ENCODE data around the gene EFHC1.
A peak's percentile ranks its signal among the peaks of the same experiment; 100 is the strongest.

EFHC1 gene

DNA sequence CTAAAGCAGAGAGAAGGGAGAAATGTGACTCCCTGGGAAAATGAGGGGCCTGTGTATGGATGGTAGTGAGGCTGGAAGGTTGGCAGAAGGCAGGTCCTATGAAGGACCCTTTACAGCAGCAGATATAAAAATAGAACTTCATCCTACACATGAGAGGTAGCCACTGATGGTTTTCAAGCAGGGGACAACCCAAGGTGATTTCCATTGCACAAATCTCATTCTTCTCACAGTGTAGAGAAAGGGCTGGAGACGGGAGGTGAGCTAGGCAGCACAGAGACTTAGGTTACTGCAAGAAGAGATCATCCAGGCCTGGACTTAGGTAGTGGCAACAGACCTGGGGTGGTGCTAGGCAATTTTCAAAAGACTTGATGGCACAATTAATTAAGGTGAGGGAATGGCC is 126.0 kb downstream of the EFHC1 start:
- Histone ChIP-seq H3K4me3 (ENCODE audit: control insufficient read depth in 1 of 7, extremely low read depth in 1 of 7, insufficient read depth in 4 of 7, low read depth in 2 of 7, low read length in 6 of 7) (no peak overlapping the region), H3K9me3 (ENCODE audit: control extremely low read depth in 1 of 5, control insufficient read depth in 4 of 5, insufficient read depth in 2 of 5, low read depth in 1 of 5, low read length in 4 of 5) (no peaks in the 10 kb centered on the region), H3K4me1 (ENCODE audit: control extremely low read depth in 1 of 4, control insufficient read depth in 4 of 4, insufficient read depth in 4 of 4, low read length in 3 of 4) (peaks cover 9 to 15% (median 12%) of the 10 kb centered on the region in 4 experiments), H3K27ac (ENCODE audit: insufficient read depth in 1 of 2, low read depth in 1 of 2, low read length in 2 of 2, poor library complexity in 1 of 2, severe bottlenecking in 2 of 2) (no peak overlapping the region), H3K36me3 (ENCODE audit: control insufficient read depth in 4 of 4, insufficient read depth in 4 of 4, low read length in 3 of 4) (peaks cover 0 to 2% (median 0%) of the 10 kb centered on the region in 4 experiments), H3K27me3 (replicated peaks in 2 of 5; ENCODE audit: control insufficient read depth in 4 of 5, insufficient read depth in 5 of 5, low read length in 4 of 5) (no peaks in the 10 kb centered on the region)
- ChIA-PET POLR2A (no interaction called here), CTCF (no interaction called here)
- 100% methylated on average over 1 of the region's 1 CpG for WGBS (ENCODE audit: insufficient coverage)
- no peak for DNase-seq

DNA sequence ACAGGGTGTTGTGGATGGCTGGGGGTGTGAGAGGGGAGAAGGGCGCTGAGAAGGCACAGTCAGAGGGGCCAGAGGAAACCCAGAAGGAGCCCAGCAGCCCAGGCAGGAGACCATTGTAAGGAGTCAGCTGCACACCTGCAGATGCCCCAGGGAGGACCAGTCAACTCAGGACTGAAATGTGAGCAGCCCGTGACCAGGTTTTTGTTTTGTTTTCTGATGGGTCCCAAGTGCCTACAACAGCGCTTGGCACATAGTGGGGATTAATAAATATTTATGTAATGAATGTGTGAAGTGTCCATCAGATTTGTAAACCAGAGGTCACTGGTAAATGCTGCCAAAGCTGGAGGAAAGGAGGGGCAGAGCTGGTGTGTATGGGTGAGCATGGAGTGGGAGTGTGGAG is 126.5 kb downstream of the EFHC1 start:
- WGBS (ENCODE audit: insufficient coverage), result 98% methylated on average over 3 of the region's 3 CpGs
- CTCF ChIA-PET, result interaction anchor here (1.0 to 1.4 kb wide), 2 partner anchors 25 to 116 kb away, joined by 3 to 4 read pairs; no protein-coding TSS in a partner anchor
- Histone ChIP-seq H3K27me3 (replicated peaks in 2 of 5; ENCODE audit: control insufficient read depth in 4 of 5, insufficient read depth in 5 of 5, low read length in 4 of 5) (no peaks in the 10 kb centered on the region), H3K4me1 (ENCODE audit: control extremely low read depth in 1 of 4, control insufficient read depth in 4 of 4, insufficient read depth in 4 of 4, low read length in 3 of 4) (peaks cover 9 to 20% (median 17%) of the 10 kb centered on the region in 4 experiments), H3K36me3 (ENCODE audit: control insufficient read depth in 4 of 4, insufficient read depth in 4 of 4, low read length in 3 of 4) (peaks cover 0 to 2% (median 0%) of the 10 kb centered on the region in 4 experiments), H3K9me3 (ENCODE audit: control extremely low read depth in 1 of 5, control insufficient read depth in 4 of 5, insufficient read depth in 2 of 5, low read depth in 1 of 5, low read length in 4 of 5) (no peaks in the 10 kb centered on the region), H3K4me3 (ENCODE audit: control insufficient read depth in 1 of 7, extremely low read depth in 1 of 7, insufficient read depth in 4 of 7, low read depth in 2 of 7, low read length in 6 of 7) (no peak overlapping the region), H3K27ac (ENCODE audit: insufficient read depth in 1 of 2, low read depth in 1 of 2, low read length in 2 of 2, poor library complexity in 1 of 2, severe bottlenecking in 2 of 2) (no peak overlapping the region)
- POLR2A ChIA-PET, result no interaction called here
- DNase-seq, result no peak

DNA sequence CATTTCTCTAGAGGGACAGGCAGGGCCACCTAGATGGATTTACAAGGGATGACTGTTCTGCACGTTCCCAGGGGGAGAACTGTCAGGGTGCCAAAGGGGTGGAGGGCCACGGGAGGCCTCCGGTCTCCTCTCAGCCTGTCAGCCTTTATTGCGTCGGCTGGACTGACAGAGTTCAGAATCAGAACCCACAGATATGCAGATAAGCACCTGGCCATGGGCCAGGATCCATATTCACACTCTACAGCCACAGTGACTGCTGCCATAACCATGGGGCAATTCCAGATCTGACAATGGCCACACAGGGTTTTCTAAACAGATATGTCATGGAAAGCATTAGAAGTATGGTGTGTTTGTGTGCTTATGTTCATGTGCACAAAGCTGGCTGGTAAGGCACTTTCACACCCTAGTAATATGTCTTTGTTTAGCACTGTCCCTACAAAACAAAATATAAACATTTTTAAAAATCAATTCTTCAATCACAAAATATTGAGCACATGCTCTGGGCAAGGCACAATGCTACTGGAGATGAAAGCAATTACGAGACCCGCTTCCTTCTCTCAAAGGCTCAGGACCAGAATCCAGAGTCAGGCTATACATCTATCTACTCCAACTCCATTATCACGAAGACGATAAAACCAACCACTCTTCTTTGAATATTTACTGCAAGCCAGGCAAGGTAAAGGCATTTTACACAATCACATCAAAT is 127.7 kb downstream of the EFHC1 start:
- Histone ChIP-seq H3K9me3 (ENCODE audit: control extremely low read depth in 1 of 5, control insufficient read depth in 4 of 5, insufficient read depth in 2 of 5, low read depth in 1 of 5, low read length in 4 of 5) (no peaks in the 10 kb centered on the region), H3K36me3 (ENCODE audit: control insufficient read depth in 4 of 4, insufficient read depth in 4 of 4, low read length in 3 of 4) (peaks cover 0 to 2% (median under 1%) of the 10 kb centered on the region in 4 experiments), H3K27me3 (replicated peaks in 2 of 5; ENCODE audit: control insufficient read depth in 4 of 5, insufficient read depth in 5 of 5, low read length in 4 of 5) (no peaks in the 10 kb centered on the region), H3K4me3 (ENCODE audit: control insufficient read depth in 1 of 7, extremely low read depth in 1 of 7, insufficient read depth in 4 of 7, low read depth in 2 of 7, low read length in 6 of 7) (no peak overlapping the region), H3K4me1 (ENCODE audit: control extremely low read depth in 1 of 4, control insufficient read depth in 4 of 4, insufficient read depth in 4 of 4, low read length in 3 of 4) (peaks cover 9 to 25% (median 22%) of the 10 kb centered on the region in 4 experiments), H3K27ac (ENCODE audit: insufficient read depth in 1 of 2, low read depth in 1 of 2, low read length in 2 of 2, poor library complexity in 1 of 2, severe bottlenecking in 2 of 2) (no peak overlapping the region)
- ChIA-PET CTCF (interaction anchor here (1.4 kb wide), 1 partner anchor 24 kb away, joined by 4 read pairs; no protein-coding TSS in a partner anchor), POLR2A (interaction anchor here (0.6 kb wide), 1 partner anchor 1727 kb away, joined by 4 read pairs; no protein-coding TSS in a partner anchor)
- 97% methylated on average over 9 of the region's 9 CpGs for WGBS (ENCODE audit: insufficient coverage)
- DNase-seq, result no peak

DNA sequence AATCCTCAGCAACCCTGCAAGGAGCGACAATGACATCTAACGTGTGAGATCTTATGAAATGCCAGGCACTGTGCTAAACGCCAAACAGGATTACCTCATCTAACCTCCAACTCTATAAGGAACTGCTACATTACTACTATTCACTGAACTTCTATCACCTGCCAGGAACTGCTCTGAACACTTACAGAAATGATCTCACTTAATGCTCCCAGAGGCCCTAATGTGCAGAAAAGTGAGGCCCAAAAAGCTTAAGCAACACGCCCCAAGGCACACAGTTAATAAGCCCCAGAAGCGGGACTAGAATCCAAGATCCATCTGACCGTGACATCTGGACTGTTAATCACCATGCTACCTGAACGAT is 128.2 kb downstream of the EFHC1 start:
- H3K27me3 ChIP-seq (replicated peaks in 2 of 5; ENCODE audit: control insufficient read depth in 4 of 5, insufficient read depth in 5 of 5, low read length in 4 of 5), result no peaks in the 10 kb centered on the region
- ChIA-PET CTCF (interaction anchor here (1.2 kb wide), 1 partner anchor 124 kb away, joined by 3 read pairs; no protein-coding TSS in a partner anchor), POLR2A (interaction anchor here (0.6 kb wide), 1 partner anchor 1728 kb away, joined by 4 read pairs; no protein-coding TSS in a partner anchor)
- H3K27ac ChIP-seq (ENCODE audit: insufficient read depth in 1 of 2, low read depth in 1 of 2, low read length in 2 of 2, poor library complexity in 1 of 2, severe bottlenecking in 2 of 2), result no peak overlapping the region
- H3K4me1 ChIP-seq (ENCODE audit: control extremely low read depth in 1 of 4, control insufficient read depth in 4 of 4, insufficient read depth in 4 of 4, low read length in 3 of 4), result peaks cover 9 to 25% (median 22%) of the 10 kb centered on the region in 4 experiments
- H3K4me3 ChIP-seq (ENCODE audit: control insufficient read depth in 1 of 7, extremely low read depth in 1 of 7, insufficient read depth in 4 of 7, low read depth in 2 of 7, low read length in 6 of 7), result no peak overlapping the region
- WGBS (ENCODE audit: insufficient coverage), result 98% methylated on average over 5 of the region's 7 CpGs
- no peak for DNase-seq
- peaks cover 0 to 2% (median under 1%) of the 10 kb centered on the region in 4 experiments for H3K36me3 ChIP-seq (ENCODE audit: control insufficient read depth in 4 of 4, insufficient read depth in 4 of 4, low read length in 3 of 4)
- H3K9me3 ChIP-seq (ENCODE audit: control extremely low read depth in 1 of 5, control insufficient read depth in 4 of 5, insufficient read depth in 2 of 5, low read depth in 1 of 5, low read length in 4 of 5), result no peaks in the 10 kb centered on the region

DNA sequence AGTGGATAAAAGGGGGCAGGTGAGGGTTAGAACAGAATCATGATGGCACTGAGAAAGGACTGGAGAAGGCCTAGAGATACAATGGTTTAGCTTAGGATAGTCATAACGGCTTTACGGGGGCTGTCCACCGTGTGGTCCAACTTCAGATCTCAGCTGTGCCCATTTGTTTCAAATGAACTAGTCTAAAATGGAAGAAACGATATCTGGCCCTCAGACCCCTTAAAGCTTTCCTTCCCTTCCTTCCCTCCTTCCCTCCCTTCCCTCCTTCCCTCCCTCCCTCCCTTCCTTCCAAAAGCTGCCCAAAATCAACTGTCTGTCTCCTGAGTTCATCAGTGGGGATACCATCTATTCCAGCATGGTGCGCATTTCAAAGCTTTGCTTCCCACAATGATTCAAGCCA is 128.9 kb downstream of the EFHC1 start:
- DNase-seq, result no peak
- Histone ChIP-seq H3K9me3 (ENCODE audit: control extremely low read depth in 1 of 5, control insufficient read depth in 4 of 5, insufficient read depth in 2 of 5, low read depth in 1 of 5, low read length in 4 of 5) (no peaks in the 10 kb centered on the region), H3K36me3 (ENCODE audit: control insufficient read depth in 4 of 4, insufficient read depth in 4 of 4, low read length in 3 of 4) (peaks cover 0 to 2% (median under 1%) of the 10 kb centered on the region in 4 experiments), H3K4me3 (ENCODE audit: control insufficient read depth in 1 of 7, extremely low read depth in 1 of 7, insufficient read depth in 4 of 7, low read depth in 2 of 7, low read length in 6 of 7) (no peak overlapping the region), H3K27me3 (replicated peaks in 2 of 5; ENCODE audit: control insufficient read depth in 4 of 5, insufficient read depth in 5 of 5, low read length in 4 of 5) (no peaks in the 10 kb centered on the region), H3K4me1 (ENCODE audit: control extremely low read depth in 1 of 4, control insufficient read depth in 4 of 4, insufficient read depth in 4 of 4, low read length in 3 of 4) (peaks cover 9 to 25% (median 22%) of the 10 kb centered on the region in 4 experiments), H3K27ac (ENCODE audit: insufficient read depth in 1 of 2, low read depth in 1 of 2, low read length in 2 of 2, poor library complexity in 1 of 2, severe bottlenecking in 2 of 2) (no peak overlapping the region)
- CTCF ChIA-PET, result interaction anchor here (1.2 to 1.6 kb wide), 3 partner anchors 15 to 136 kb away, joined by 3 to 4 read pairs (median 3); no protein-coding TSS in a partner anchor
- POLR2A ChIA-PET, result no interaction called here
- 95% methylated on average over 4 of the region's 5 CpGs for WGBS (ENCODE audit: insufficient coverage)

DNA sequence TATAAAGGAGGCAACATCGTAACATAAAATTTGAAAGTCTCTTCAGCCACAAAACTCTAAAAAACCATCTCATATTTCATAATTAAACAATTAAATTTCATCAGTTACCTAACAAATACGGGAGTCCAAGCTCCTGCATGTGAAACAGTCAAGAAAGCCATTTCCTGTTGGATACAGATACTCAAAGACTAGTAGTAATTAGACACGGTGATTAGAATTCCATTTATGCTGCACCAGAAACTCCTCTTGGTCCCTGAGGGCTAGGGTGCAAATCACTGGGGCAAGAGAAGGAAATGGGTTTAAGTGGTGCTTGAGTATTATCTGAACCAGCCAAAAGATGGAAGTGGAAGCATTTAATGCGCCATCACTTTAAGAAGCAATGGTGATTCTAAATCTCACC is 129.3 kb downstream of the EFHC1 start:
- Histone ChIP-seq H3K27ac (ENCODE audit: insufficient read depth in 1 of 2, low read depth in 1 of 2, low read length in 2 of 2, poor library complexity in 1 of 2, severe bottlenecking in 2 of 2) (no peak overlapping the region), H3K4me3 (ENCODE audit: control insufficient read depth in 1 of 7, extremely low read depth in 1 of 7, insufficient read depth in 4 of 7, low read depth in 2 of 7, low read length in 6 of 7) (no peak overlapping the region), H3K9me3 (ENCODE audit: control extremely low read depth in 1 of 5, control insufficient read depth in 4 of 5, insufficient read depth in 2 of 5, low read depth in 1 of 5, low read length in 4 of 5) (no peaks in the 10 kb centered on the region), H3K27me3 (replicated peaks in 2 of 5; ENCODE audit: control insufficient read depth in 4 of 5, insufficient read depth in 5 of 5, low read length in 4 of 5) (no peaks in the 10 kb centered on the region), H3K36me3 (ENCODE audit: control insufficient read depth in 4 of 4, insufficient read depth in 4 of 4, low read length in 3 of 4) (peaks cover 0 to 2% (median under 1%) of the 10 kb centered on the region in 4 experiments), H3K4me1 (ENCODE audit: control extremely low read depth in 1 of 4, control insufficient read depth in 4 of 4, insufficient read depth in 4 of 4, low read length in 3 of 4) (peaks cover 9 to 25% (median 22%) of the 10 kb centered on the region in 4 experiments)
- WGBS (ENCODE audit: insufficient coverage), result 100% methylated on average over 4 of the region's 4 CpGs
- POLR2A ChIA-PET, result no interaction called here
- no peak for DNase-seq
- CTCF ChIA-PET, result interaction anchor here (0.9 to 1.6 kb wide), 4 partner anchors 15 to 137 kb away, joined by 3 to 4 read pairs (median 4); no protein-coding TSS in a partner anchor

DNA sequence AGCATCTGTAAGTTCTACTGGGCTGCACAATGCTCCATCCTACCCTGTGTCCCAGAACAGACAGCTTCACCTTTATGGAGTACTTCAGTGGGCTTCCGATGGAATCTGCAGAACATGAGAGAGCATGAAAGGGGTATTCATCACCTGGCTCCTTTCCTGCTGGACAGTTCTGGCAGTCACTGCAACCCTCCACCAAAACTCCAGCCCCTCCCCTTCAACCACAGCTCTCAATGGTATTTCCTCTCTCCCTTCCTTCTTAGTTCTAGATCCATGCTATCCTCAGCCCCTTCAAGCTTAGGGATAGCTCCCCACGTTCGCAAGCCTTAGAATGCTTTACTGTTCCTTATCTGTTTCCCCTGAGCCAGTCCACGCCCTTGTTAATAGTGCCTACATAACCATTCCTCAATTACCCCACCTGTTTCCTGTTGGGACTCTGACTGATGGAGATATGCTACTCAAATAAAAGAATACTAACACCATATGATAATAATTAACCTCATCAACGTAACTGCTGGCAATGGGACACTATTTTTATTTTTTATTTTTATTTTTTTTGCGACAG is 130.0 kb downstream of the EFHC1 start:
- POLR2A ChIA-PET, result no interaction called here

More for the DNA sequence above, 130.0 kb downstream of the EFHC1 start:
- 26% methylated on average over 4 of the region's 6 CpGs for WGBS (ENCODE audit: insufficient coverage)
- CTCF ChIA-PET, result interaction anchor here (0.9 to 1.6 kb wide), 3 partner anchors 16 to 137 kb away, joined by 3 to 4 read pairs (median 4); no protein-coding TSS in a partner anchor
- peaks cover 0 to 2% (median 0%) of the 10 kb centered on the region in 4 experiments for H3K36me3 ChIP-seq (ENCODE audit: control insufficient read depth in 4 of 4, insufficient read depth in 4 of 4, low read length in 3 of 4)
- H3K4me3 ChIP-seq (ENCODE audit: control insufficient read depth in 1 of 7, extremely low read depth in 1 of 7, insufficient read depth in 4 of 7, low read depth in 2 of 7, low read length in 6 of 7), result no peak overlapping the region
- DNase-seq, result peak in 2 of 3 donors; percentile 31 to 52
- no peaks in the 10 kb centered on the region for H3K27me3 ChIP-seq (replicated peaks in 2 of 5; ENCODE audit: control insufficient read depth in 4 of 5, insufficient read depth in 5 of 5, low read length in 4 of 5)
- H3K27ac ChIP-seq (ENCODE audit: insufficient read depth in 1 of 2, low read depth in 1 of 2, low read length in 2 of 2, poor library complexity in 1 of 2, severe bottlenecking in 2 of 2), result no peak overlapping the region
- peaks cover 9 to 25% (median 22%) of the 10 kb centered on the region in 4 experiments for H3K4me1 ChIP-seq (ENCODE audit: control extremely low read depth in 1 of 4, control insufficient read depth in 4 of 4, insufficient read depth in 4 of 4, low read length in 3 of 4)
- no peaks in the 10 kb centered on the region for H3K9me3 ChIP-seq (ENCODE audit: control extremely low read depth in 1 of 5, control insufficient read depth in 4 of 5, insufficient read depth in 2 of 5, low read depth in 1 of 5, low read length in 4 of 5)
